Hematopoietic multipotent progenitor cell treated with erythropoietin and hydrocortisone succinate and interleukin-3 and kit ligand, for 15 days (in vitro differentiated cells): ENCODE results near the gene SMAD7.

ENCODE experiments used
- DNase-seq: peaks from one replicate; pipeline ENCODE4 v3.0.0-alpha.2; 2015; ENCODE audit warnings: low spot score

Gene SMAD7

DNA sequence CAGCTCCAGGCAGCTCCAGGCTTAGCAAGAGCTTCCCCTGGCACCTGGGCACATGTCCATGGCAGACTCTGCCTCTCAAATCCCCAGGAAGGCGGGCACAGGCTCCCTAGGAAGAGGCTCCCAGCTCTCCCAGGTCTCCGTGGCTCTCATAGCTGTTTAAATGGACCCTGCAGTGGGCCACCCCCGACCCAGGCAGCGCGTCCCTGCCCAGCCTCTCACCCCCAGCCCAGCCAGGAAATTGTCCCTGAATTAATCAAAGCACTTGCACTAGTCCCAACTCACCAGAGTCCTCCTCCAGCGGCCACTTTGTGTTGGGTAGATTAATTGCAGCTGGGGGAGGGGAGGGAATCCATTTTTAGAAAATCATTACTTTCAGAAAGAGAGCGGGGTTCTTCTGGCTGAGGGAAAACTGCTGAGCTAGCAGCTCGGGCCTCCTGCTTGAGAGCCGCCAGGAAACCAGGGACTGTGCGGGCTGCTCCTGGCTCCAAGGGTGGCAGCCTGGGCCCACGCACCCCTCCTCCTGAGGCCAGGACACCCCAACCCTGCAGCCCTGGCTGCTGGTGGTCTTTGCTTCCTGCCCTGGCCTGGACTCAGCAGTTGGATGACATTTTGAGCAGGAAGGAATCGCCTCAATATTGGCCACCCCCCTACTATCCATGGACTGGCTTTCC, 36.0 kb downstream of the SMAD7 start:
- DNase-seq, result no peak

DNA sequence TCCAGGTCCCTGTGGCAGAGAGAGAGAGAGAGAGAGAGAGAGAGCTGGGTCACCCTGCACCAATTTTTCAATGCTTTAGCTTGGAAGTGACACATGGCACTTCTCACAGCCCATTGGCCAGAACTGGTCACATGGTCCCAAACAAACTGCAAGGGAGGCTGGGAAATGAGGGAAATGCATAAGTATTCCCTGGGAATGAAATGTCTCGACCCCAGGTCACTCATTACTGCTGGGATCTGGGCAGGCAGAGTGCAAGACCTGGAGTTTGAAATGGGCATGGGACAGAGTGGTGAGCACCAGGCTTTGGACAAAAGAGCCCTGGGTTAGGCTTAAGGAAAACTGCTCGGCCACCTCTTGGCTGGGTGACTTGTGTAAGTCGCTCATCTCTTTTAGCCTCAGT, 37.0 kb downstream of the SMAD7 start:
- DNase-seq, result no peak

DNA sequence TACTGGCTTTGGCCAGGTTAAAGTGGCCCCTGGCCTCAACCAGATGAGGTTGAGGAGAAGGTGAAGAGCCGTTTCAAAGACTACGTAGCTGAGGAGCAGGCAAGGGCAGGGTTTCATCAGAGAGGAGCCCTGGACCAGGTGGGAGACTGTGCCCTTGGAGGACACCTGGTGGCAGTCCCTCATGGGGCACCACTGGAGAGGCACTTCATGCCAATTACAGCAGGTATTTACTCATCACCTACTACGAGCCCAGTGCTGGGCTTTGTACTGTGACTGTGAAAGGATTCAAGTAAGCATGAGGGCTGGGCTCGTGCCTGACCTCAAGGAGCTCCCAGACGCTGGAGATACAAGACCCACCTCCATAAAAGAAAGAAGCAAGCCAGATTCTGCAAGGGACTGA, 37.6 kb downstream of the SMAD7 start:
- no peak for DNase-seq

DNA sequence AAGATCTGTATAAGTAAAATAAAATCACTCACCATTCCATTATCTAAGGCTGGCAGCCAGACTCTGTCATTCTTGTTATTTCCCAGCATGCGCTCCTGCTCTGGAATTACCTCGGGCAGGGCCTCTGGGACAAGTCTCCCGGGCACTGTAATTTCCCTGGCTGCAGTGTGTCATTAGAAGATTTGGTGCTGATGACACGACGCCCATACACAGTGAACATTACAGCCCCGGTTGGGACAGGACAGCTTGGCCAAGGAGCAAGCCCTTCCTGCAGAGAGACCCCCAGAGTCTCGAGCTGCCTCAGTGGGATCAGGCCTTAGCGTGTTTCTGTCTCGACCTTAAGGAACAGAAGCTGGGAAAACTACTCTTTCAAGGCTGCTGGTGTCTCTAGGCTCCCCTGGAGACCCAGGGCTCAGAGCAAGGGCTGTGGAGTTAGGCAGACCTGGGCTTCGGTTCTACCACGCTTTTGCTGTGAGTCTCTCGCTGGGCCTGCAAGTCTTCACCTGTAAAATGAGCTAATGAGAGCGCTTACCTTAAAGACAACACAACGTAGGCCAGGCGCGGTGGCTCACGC, 39.7 kb downstream of the SMAD7 start:
- no peak for DNase-seq

DNA sequence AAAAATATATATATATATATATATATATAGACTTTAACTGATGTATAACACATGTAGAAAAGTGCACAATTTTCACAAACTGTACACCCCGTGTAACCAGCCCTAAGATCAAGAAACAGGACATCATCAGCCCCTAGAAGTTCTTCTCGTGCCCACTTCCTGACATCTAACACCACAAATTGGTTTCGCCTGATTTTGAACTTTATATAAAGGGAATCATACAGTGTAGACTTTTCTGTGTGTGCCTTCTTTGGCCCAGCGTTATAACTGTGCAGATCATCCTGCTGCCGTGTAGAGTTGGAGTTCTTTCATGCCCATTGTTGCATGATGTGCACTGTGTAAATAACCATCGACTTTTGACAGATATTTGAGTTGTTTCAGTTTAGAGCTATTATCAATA, 41.0 kb downstream of the SMAD7 start:
- DNase-seq, result no peak

DNA sequence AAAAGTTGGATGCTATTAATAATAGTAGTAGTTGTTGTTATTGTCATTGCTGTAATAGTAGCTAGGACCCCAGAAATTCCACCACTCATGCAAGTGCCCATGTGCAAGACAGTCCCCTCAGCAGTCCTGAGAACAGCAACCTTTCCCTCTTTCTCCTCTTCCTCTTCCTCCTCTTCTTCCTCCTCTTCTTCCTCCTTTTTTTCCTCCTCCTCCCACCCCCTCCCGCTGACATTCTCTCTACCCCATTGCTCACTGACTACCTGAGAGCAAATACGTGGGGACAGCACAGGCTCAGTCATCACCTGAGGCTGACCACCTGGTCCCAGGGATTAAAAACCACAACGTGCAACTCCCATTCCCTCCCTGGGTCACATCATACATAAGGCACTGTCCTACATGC, 41.8 kb downstream of the SMAD7 start:
- DNase-seq, result no peak

DNA sequence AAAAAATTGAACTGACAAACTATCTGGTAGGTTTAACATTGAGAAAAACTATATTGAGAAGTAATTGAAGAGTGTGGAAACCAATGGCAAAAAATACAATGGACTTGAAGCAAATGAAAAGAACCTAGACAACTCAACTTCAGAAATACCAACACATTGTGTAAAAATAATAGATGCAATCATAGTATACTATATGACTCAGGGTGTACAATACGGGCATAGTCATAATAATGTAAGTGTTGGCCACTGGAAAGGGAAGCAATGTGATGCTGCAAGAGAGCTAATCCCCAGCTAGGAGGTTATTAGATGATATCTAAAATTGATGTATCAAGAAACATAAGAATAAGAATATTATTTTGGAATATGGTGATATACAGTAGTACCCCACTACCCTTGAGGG, 45.3 kb downstream of the SMAD7 start:
- no peak for DNase-seq

DNA sequence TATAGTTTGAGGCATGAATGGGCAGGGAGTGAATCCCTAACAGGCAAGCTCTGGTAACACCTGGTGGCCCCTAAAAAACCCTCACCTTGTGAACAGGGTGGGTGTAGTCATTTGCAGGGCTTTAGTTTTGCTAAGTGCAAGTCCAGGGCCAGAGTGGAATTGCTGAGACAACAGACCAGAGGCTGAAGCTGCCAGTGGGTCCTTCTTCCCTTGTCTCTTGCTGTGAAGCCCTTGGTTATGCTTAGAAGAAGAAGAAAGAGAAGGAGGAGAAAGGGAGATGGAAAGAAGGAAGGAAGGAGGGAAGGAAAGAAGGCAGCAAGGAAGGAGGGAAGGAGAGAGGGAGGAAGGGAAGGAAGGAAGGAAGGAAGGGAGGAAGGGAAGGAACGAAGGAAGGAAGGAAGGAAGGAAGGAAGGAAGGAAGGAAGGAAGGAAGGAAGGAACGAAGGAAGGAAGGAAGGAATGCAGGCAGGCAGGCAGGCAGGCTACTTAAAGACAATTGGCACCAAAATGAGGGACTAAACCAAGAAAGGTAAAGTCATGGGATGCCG, 45.8 kb downstream of the SMAD7 start:
- no peak for DNase-seq

DNA sequence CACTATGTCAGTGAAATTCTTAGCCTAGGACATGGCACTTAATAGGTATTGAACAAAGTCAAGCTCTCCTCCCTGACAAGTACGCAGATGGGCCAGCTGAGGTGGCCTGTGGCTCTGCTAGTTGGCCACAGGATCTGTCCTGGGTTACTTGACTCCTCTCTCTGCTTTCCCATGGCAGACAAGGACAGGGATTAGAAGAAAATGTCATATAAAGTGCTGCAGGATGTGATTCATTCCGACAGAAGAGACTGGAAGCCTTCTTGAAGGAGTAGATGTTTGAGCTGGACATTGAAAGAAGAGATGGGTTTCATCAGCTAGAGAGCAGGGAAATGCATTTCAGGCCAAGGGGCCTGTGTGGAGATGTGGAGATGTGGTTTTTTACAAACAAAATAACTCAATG, 46.7 kb downstream of the SMAD7 start:
- no peak for DNase-seq

DNA sequence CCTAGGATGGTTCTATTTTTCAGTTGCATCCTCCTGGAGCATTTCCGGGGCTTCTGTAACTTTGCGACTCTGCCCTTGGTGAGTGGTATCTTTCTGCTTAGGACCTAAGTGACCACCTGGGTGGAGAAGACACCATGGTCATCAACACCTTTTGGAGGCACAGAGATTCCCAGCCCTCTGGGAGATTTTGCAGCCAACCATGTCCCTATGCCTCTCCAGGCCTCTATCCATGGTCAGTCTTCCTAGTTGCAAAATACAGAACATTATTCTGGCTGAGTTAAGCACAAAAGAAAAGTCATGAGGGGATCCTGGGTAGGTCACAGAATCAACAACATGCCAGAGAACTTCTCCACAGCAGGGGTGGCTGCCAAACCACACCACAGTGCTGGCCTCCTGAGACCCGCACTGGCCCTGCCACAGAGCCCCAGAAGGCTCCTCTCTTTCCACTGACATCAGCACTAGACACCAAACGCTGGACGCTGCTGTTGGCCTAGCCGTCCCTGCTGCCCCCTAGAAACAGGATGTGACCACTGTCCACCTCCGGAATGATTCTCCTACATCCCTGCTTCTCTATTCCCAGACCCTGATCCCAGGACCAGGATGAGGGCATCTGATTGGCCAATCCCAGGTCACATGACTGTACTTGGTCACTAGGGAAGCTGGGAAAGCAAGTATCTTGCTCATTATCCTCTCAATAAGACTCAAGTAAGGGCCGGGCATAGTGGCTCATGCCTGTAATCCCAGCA, 47.7 kb downstream of the SMAD7 start:
- DNase-seq, result no peak

DNA sequence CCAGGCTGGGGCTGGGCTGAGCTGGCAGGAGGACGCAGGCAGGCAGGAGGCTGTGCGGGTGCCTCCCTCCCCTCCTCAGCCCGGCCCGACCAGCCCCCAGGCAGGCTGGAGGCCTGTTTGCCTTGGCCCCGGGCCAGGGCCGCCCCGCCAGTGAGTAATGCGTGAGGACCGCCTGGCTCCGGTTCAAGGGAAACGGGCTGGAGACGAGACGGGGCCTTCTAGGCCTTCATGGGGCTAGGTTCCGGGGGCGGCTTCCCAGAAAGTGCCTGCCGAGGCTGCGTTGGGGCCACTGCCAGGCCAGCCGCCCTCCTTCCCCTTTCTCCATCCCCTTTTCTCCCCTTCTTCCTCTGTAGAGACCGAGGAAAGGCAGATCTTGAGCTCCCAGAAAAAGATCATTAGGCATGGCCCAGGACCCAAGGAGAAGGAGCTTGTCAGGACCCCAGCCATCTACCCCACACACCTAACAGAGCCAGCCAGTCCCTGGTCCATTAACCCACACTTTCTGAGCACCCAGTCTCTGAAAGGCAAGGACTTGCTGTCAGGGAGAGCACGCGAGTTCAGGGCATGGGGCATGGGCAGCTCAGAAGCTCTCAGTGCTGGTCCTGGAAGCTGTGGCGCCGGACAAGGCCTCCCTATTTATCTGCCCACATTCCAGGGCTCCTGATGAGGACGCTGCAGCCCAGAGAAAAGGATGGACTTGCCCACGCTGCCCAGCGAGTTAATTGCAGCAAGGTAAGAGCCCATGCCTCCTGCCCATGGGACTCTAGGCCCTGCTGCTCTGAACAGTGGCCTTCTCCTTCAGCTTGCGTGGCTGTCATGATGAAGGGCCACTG, 48.5 kb downstream of the SMAD7 start:
- no peak for DNase-seq

DNA sequence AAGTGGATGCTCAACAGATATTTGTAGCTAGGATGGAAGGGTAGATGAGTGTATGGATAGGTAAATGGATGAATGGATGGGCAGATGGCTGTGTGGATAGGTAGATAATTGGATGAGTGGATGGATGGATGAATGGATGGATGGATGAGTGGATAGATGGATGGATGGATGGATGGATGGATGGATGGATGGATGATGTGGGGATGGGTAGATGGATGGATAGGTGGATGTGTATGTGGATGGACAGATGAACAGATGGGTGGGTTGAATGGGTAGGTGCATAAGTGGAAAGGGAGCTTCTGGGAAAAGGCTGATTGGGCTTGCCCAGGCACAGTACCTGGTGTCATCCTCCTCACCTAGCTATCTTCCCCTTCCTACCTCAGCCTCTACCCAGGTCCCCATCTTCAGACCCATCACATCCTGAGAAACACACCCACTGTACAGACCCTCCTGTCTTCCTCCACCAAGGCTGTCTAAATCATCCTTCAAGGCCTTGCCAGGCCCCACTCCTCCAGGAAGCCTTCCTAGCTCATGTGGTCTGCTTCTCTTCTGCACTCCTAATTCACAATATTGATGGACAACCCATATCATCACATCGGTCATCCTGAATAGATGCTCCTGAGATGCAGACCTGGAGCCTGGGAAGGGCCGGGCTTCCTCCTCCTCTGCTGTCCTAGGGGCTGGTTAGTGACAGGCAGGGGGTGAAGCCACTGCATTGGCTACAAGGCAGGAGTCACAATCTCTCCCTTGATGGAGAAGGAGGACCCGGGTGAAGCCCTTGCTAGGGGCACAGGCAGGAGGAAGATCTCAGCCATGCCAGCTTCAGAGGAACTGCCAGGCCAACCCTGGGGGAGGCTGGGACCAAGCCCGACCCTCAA, 49.4 kb downstream of the SMAD7 start:
- DNase-seq, result no peak

DNA sequence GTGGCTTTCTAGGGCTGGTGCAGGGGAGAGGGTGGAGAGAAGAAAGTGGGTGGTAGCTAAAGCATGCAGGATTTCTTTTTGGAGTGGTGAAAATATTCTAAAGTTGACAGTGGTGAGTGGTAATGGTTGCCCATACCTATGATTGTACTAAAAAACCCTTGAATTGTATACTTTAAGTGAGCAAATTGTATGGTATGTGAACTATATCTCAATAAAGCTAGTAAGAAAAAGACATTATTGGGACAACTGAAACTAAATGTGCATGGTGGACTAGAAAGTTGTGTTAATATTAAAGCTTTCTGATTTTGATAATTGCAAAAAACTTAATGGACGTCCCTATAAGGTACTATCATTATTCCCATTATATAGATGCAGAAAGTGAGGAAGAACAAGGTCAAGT, 50.3 kb downstream of the SMAD7 start:
- no peak for DNase-seq

DNA sequence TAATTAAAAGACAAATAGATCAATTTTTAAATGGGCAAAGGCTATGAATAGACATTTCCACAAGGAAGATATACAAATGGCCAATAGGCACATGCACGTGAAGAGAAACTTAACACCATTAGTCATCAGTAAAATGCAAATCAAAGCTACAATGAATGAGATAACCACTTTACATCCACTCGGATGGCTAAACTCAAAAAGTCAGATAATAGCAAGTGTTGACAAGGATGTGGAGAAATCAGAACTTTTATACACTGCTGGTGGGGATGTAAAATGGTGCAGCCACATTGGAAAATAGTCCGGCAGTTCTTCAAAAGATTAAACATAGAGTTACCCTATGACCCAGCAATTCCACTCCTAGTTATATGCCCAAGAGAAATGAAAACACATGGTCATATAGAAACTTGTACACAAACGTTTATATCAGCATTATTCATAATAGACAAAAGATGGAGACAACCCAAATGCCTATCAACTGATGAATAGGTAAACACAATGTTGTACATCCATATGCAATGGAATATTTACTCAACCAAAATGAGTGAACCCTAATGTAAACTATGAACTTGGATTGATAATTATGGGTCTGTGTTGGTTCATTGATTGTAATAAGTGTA, 51.1 kb downstream of the SMAD7 start:
- no peak for DNase-seq

DNA sequence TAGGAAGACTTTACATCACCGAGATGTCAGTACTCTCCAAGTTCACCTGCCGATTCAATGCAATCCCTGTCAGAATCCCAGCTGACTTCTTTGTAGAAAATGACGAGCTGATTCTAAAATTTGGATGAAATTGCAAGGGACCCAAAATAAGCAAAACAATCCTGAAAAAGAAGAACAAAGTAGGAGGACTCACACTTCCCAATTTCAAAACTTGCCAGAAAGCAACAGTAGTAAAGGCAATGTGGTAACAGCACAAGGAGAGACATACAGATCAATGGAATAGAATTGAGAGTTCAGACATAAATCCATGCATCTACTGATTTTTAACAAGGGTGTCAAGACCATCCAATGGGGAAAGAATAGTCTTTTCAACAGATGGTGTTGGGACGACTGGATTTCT, 52.2 kb downstream of the SMAD7 start:
- no peak for DNase-seq

DNA sequence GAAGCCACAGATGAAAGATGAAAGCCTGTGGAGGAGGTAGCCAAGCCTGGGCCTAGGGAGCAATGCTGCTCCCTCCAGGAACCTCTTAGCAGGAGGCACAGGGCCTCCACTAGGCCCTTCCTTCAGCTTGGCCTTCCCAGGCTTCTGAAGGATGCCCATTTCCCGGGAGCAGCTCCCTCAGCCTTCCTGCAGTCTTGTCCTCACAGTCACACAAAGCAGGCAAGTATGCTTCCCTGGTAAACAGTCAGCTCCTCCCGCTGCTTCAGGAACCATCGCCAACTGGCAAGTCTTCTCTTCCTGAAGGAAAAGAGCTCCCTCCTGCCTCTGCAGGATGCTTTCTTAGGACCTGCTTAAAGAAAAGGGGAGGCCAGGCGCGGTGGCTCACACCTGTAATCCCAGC, 53.2 kb downstream of the SMAD7 start:
- DNase-seq, result no peak

DNA sequence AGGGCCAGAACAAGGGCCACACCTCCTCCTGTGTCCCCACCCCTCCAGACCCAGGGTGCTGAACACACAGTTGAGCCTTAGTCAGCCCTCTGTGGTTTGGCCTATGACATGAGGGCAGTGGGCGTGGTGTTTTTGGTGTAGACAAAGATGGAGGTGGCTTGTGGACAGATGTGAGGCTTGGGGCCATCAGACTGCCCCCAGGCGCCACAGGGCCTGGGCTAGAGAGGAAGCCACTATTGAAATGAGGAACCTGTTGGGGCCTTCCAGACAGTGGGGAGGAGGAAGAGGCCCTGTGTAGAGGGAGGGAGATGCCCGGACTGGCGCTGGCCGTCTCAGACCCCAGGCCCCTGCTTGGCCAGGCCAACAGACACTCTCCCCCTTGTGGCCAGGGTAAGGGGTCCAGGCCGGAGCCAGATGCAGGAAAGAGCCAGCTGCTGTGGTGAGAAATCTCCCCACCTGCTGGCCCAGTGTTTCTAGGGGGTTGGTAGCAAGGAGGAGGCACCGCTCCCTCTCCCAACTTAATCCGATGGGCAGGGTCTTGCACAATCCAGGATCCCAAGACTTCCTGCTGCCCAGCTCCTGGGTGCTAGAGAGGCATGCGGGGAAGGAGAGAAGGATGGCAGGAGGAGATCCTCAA, 53.8 kb downstream of the SMAD7 start:
- DNase-seq, result no peak

DNA sequence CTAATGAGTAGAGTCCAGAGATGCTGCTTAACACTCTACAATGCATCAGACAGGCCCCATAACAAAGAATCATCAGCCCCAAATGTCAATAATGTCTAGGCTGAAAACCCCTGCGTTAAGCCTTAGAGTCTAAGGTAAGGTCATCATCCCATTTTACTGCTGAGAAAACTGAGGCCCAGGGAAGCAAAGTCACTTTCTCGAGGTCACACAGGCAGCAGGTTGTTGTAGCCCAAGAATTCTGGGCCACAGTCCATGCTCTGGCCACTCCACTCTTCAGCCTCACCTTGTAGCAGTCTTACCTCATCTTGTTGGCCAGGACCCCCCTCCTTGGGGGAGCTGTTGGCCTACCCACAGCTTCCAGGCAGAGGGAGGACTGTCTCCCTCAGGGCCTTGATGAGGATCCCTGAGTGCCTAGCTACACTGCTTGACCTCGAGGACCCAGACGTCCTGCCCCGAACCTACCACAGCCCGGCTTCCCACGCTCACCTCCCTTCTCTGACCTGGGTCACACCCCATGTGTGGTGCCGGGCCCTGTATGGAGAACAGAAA, 54.4 kb downstream of the SMAD7 start:
- DNase-seq, result no peak

DNA sequence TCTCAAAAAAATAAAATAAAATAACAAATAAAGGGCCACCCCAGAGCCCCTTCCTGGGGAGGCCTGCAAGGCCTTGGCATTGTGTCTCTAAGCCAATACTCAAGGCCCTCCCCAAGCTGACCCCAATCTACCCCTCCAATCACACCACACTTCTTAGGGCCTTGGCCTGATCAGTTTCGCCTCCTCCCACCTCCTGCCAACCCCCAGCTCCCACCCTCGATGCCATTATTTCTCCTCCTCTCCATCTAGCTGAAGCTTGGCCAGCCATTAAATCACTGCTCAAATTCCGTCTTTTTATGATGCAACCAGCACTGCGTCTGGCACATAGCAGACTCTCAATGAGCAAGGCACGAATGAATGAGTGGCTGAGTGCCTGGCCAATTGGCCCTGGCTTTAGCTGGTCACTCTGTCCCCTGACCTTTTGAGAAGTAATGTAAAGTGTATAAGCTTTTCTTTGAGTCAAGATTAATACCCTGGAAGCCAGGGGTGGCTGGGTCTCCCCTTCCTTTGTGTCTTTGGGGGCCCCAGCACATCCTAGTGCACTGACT, 55.9 kb downstream of the SMAD7 start:
- no peak for DNase-seq
